ENCODE measurements around the gene USP5. TPM values are rescaled to one million over a fixed set of nuclear protein-coding genes. Genes with fewer than 3 reads are reported as not detected.
"Not testable (repeated sequence)": the region's sequence is repeated elsewhere in the genome, so short reads cannot be mapped to it uniquely, and the experiment has no call there.

USP5 gene
- total RNA-seq, 2 experiments from 2014 or later, result 115 to 123 TPM

DNA sequence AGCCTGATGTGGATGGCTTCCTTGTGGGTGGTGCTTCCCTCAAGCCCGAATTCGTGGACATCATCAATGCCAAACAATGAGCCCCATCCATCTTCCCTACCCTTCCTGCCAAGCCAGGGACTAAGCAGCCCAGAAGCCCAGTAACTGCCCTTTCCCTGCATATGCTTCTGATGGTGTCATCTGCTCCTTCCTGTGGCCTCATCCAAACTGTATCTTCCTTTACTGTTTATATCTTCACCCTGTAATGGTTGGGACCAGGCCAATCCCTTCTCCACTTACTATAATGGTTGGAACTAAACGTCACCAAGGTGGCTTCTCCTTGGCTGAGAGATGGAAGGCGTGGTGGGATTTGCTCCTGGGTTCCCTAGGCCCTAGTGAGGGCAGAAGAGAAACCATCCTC lies 18.4 kb downstream of the USP5 start:
- H3K27me3 Mint-ChIP-seq (ENCODE audit: low read depth); H3K4me3 Mint-ChIP-seq; H3K9me3 Mint-ChIP-seq; DNase-seq: not testable (repeated sequence)
- peaks cover 56% of the 10 kb centered on the region for H3K4me1 Mint-ChIP-seq (ENCODE audit: low read depth)
- intact Hi-C loops (cut with micrococcal nuclease), result loop anchor here (5.0 kb wide), 2 partner anchors 82 to 1157 kb away; partner anchors contain the start of gene PTPN6
- H3K36me3 Mint-ChIP-seq (ENCODE audit: low read depth), result peaks cover 41% of the 10 kb centered on the region
- CTCF ChIA-PET, result interaction anchor here (1.3 to 1.5 kb wide), 3 partner anchors 11 to 62 kb away, joined by 3 to 7 read pairs (median 4); no protein-coding TSS in a partner anchor
- peak overlapping the region; percentile 92 for H3K27ac Mint-ChIP-seq

DNA sequence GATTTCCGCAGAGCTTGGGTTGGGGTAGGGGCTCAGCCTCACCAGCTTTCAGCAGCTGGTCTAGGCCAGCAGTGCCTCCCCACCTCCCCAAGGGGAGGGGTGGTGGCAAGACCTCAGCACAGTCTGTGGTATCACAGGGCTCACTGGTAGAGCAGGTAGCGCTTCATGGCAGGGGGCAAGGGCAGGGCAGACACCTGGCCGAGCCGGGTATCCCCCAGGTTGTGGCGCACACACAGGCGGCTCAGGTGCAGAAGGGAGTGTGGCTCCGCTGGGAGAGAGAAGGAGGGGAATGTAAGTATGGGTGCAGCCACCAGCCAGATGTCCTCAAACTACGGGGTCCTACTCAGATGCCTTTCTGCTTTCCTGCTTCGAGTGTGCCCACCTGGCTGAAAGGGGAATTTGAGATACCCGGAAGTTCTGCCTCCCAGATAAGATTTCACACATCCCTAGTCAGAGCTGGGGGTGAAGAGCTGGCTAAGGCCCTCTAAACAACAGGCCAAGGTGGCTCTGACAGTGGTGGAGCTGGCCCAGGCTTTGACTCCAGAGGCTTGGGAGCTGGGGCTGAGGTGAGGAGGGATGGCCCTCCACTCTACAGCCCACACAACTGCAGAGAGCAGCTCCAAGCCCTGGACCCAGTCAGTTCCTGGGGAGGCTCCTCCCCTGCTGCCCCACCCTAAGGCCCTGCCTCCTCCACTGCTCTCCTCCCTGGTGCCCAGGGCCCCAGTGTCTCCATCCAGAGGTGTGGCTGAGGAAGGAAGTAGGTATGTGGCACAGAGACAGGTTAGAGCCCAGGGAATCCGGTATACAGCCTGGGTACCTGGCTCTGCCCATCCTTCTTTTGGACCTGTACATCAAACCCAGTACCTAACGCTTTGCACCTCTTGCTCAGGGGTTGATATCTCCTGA lies 19.4 kb downstream of the USP5 start:
- CTCF ChIA-PET, result interaction anchor here (0.6 to 3.8 kb wide), 15 partner anchors 11 to 420 kb away, joined by 3 to 33 read pairs (median 7); partner anchors contain the start of genes C12orf57, CDCA3, RNU7-1 and USP5
- Mint-ChIP-seq H3K4me1 (ENCODE audit: low read depth) (peaks cover 56% of the 10 kb centered on the region), H3K4me3 (peak overlapping the region; percentile 88), H3K27me3 (ENCODE audit: low read depth) (no peaks in the 10 kb centered on the region), H3K9me3 (no peaks in the 10 kb centered on the region), H3K36me3 (ENCODE audit: low read depth) (peaks cover 40% of the 10 kb centered on the region), H3K27ac (peak overlapping the region; percentile 81)
- intact Hi-C loops (cut with micrococcal nuclease), result loop anchor here (5.0 kb wide), 2 partner anchors 81 to 1156 kb away; partner anchors contain the start of gene PTPN6
- DNase-seq, result peak; percentile 51

DNA sequence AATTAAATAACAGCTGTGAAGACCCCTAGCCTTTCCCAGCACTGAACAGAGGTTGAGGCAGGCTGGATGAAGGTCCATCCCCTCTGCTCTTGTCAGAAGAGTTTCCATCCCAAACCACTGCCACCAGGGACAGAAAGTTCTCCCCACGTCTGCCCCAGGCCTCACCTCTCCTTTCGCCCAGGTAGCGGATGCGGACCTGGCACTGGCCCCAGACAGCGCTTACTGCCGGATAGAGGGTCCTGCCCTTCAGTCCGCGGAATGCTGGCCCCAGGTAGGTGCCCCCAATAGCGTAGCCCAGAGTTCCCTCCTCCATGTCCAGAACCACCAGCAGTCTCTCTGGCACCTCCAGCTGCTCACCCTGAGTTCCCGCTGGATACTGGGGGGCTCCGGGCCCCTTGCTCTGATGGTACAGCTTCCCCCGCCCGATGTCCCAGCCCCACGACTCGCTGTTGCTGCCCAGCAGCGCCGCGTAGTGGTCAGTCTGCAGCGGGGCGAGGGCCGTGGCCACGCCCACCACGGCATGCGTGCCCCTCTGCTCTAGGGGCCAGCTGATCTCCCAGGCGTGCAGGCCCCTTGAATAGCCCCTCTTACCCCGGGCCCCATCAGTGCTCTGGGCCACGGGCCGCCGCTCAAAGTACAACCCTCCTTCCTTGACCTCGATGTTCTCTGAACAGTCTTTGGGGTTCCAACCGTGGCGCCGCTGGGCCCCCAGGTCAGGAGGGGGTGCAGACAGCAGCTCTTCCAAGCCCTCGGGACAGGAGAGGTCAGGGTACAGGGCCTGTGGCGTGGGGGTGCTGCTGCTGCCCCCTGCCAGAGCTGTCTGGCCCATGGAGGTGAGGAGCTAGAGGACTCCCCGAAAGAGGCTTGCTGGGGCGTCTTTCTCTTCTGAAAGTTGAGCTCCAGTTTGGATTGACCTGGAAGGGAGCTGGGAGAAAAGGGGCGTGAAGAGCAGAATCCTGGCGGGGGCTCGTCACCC lies 20.4 kb downstream of the USP5 start:
- no peaks in the 10 kb centered on the region for H3K9me3 Mint-ChIP-seq
- intact Hi-C loops (cut with micrococcal nuclease), result loop anchor here (1.0 to 5.0 kb wide), 13 partner anchors 19 to 1155 kb away; partner anchors contain the start of genes EMG1, ENO2, LPCAT3 and LRRC23
- H3K27ac Mint-ChIP-seq, result peak overlapping the region; percentile 81
- peaks cover 44% of the 10 kb centered on the region for H3K36me3 Mint-ChIP-seq (ENCODE audit: low read depth)
- H3K4me1 Mint-ChIP-seq (ENCODE audit: low read depth), result peaks cover 47% of the 10 kb centered on the region
- CTCF ChIA-PET, result interaction anchor here (0.6 to 3.8 kb wide), 34 partner anchors 10 to 508 kb away, joined by 3 to 33 read pairs (median 4); partner anchors contain the start of genes C12orf57, CDCA3, COPS7A and ENO2
- peak overlapping the region; percentile 88 for H3K4me3 Mint-ChIP-seq
- peak; percentile 86 for DNase-seq
- H3K27me3 Mint-ChIP-seq (ENCODE audit: low read depth), result no peaks in the 10 kb centered on the region

DNA sequence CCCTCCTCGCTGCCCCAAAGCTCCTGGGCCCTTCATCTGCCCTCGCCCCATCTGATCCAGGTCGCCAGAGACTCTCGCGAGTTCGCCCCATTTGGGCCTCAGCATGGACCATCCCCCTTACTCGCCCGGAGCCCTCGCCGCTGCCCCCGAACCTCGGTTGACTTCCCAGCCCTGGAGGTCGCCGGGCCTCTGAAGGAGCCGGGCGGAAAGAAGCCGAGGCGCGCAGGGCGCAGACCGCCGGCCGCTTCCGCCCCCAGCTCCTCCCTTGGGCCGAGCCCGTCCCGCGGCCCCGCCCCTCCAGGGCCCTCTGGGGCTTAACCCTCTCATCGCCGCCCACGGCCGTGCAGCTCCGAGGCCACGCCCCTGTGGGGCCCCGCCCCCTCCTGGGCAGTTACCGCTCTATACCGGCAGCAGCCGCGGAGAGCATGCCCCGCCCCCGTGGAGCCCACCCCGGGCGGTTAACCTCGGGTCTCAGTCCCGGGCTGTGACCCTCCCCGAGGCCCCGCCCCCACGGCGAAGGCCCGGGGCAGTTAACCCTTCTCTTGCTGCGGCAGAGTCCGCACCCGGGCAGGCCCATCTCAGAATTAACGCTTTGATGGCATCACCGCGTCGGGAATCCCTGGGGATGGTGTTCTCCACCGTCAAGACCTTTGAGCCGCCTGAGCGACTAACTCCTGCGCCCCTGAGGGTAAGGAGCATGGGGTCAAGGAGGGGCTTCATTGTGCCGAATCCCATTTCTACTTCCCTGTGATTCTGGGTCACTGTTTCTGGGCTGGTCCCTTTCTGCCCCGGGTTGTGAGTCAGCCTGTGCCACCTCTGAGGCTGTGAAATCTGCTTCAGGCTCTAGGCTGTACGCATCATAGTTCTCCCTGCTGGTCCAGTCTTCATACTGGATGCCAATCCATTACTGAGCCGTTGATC lies 21.4 kb downstream of the USP5 start, which contains the start of gene SPSB2:
SPSB2 (minus strand) TSS at position 210 of the 921 bp plus-strand sequence. CDS start 402 bp downstream, outside the sequence.
- DNase-seq, result peak; percentile 99
- H3K4me3 Mint-ChIP-seq, result peak within 1 kb of the TSS; percentile 88
- peaks cover 39% of the 10 kb centered on the region for H3K36me3 Mint-ChIP-seq (ENCODE audit: low read depth)
- H3K27ac Mint-ChIP-seq, result peak within 1 kb of the TSS; percentile 81
- intact Hi-C loops (cut with micrococcal nuclease), result loop anchor here (1.0 to 5.0 kb wide), 13 partner anchors 18 to 1154 kb away; partner anchors contain the start of genes EMG1, ENO2, LPCAT3 and LRRC23
- H3K4me1 Mint-ChIP-seq (ENCODE audit: low read depth), result peaks cover 45% of the 10 kb centered on the region
- CTCF ChIA-PET, result interaction anchor here (0.6 to 3.8 kb wide), 30 partner anchors 9 to 335 kb away, joined by 3 to 33 read pairs (median 4); partner anchors contain the start of genes CDCA3, COPS7A, ENO2 and USP5
- no peaks in the 10 kb centered on the region for H3K27me3 Mint-ChIP-seq (ENCODE audit: low read depth)
- no peaks in the 10 kb centered on the region for H3K9me3 Mint-ChIP-seq

DNA sequence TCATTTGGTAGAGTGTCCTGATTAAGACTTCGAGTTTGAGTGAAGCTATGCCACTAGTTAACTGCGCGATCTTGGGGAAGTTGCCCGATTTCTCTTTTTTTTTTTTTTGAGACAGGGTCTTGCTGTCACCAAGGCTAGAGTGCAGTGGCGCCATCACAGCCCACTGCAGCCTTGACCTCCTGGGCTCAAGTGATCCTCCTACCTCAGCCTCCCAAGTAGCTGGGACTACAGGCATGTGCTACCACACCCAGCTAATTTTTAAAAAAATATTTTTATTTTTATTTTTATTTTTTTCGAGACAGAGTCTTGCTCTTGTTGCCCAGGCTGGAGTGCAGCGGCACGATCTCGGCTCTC lies 22.0 kb downstream of the USP5 start:
- H3K27me3 Mint-ChIP-seq (ENCODE audit: low read depth); H3K9me3 Mint-ChIP-seq; DNase-seq: not testable (repeated sequence)
- Mint-ChIP-seq H3K4me3 (peak overlapping the region; percentile 88), H3K36me3 (ENCODE audit: low read depth) (peaks cover 33% of the 10 kb centered on the region), H3K4me1 (ENCODE audit: low read depth) (peaks cover 40% of the 10 kb centered on the region), H3K27ac (peak overlapping the region; percentile 55)
- intact Hi-C loops (cut with micrococcal nuclease), result loop anchor here (5.0 kb wide), 2 partner anchors 78 to 1153 kb away; partner anchors contain the start of gene PTPN6
- CTCF ChIA-PET, result interaction anchor here (0.6 to 3.8 kb wide), 6 partner anchors 8 to 171 kb away, joined by 3 to 33 read pairs (median 8); no protein-coding TSS in a partner anchor

DNA sequence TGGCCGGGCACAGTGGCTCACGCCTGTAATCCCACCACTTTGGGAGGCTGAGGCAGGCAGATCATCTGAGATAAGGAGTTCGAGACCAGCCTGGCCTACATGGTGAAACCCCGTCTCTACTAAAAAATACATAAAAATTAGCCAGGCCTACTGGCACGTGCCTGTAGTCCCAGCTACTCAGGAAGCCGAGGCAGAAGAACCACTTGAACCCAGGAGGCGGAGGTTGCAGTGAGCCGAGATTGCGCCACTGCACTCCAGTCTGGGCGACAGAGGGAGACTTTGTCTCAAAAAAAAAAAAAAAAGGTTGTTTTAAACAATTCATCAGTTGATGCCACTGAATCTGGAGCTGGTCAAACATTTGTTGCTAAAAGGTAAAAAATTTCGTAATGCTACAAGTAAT lies 27.9 kb downstream of the USP5 start:
- CTCF ChIA-PET, result interaction anchor here (0.6 to 4.2 kb wide), 3 partner anchors 8 to 27 kb away, joined by 3 to 22 read pairs (median 4); partner anchors contain the start of gene SPSB2
- intact Hi-C loops (cut with micrococcal nuclease); H3K27ac Mint-ChIP-seq; H3K9me3 Mint-ChIP-seq; DNase-seq; H3K27me3 Mint-ChIP-seq (ENCODE audit: low read depth); H3K4me3 Mint-ChIP-seq; H3K4me1 Mint-ChIP-seq (ENCODE audit: low read depth): not testable (repeated sequence)
- peaks cover 11% of the 10 kb centered on the region for H3K36me3 Mint-ChIP-seq (ENCODE audit: low read depth)

DNA sequence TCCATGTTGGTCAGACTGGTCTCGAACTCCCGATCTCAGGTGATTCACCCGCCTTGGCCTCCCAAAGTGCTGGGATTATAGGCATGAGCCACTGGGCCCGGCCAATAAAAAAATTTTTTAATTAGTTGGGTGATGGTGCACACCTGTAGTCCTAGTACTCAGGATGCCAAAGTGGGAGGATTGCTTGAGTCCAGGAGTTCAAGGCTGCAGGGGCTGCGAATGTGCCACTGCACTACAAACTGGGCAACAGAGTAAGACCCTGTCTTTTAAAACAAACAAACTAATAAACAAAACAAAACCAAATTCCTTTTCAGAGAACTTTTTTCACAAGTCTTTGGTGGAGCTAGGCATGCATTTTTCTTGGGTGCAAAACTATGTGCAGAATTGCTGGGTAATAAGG lies 31.3 kb downstream of the USP5 start:
- H3K27me3 Mint-ChIP-seq (ENCODE audit: low read depth), result no peaks in the 10 kb centered on the region
- no peak overlapping the region for H3K4me3 Mint-ChIP-seq
- H3K9me3 Mint-ChIP-seq, result no peaks in the 10 kb centered on the region
- CTCF ChIA-PET, result interaction anchor here (1.3 to 4.2 kb wide), 2 partner anchors 11 to 14 kb away, joined by 3 to 22 read pairs; partner anchors contain the start of gene SPSB2
- peaks cover 1% of the 10 kb centered on the region for H3K4me1 Mint-ChIP-seq (ENCODE audit: low read depth)
- peaks cover 6% of the 10 kb centered on the region for H3K36me3 Mint-ChIP-seq (ENCODE audit: low read depth)
- H3K27ac Mint-ChIP-seq, result no peak overlapping the region
- DNase-seq, result no peak
- intact Hi-C loops (cut with micrococcal nuclease), result no loop called here

DNA sequence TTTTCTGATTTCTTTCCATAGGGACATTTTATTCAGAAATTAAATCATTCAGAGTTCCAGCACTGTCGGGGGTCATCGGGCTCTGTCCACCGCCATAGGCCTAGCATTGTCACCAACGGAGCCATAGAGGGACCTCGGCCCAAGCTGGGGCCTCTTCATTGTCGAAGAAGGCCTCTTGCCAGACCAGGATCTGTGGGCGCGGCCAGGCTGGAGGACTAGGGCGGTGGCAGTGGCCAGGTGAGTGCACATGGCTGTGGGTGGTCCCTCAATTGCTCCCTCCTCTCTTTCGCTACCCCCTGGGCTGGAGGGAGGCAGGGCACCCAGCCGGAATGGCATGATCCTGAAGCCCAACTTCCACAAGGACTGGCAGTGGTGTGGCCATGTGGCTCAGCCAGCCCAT lies 31.7 kb downstream of the USP5 start:
- CTCF ChIA-PET, result interaction anchor here (1.3 to 4.2 kb wide), 2 partner anchors 11 to 14 kb away, joined by 3 to 22 read pairs; partner anchors contain the start of gene SPSB2
- intact Hi-C loops (cut with micrococcal nuclease), result no loop called here
- DNase-seq, result no peak

DNA sequence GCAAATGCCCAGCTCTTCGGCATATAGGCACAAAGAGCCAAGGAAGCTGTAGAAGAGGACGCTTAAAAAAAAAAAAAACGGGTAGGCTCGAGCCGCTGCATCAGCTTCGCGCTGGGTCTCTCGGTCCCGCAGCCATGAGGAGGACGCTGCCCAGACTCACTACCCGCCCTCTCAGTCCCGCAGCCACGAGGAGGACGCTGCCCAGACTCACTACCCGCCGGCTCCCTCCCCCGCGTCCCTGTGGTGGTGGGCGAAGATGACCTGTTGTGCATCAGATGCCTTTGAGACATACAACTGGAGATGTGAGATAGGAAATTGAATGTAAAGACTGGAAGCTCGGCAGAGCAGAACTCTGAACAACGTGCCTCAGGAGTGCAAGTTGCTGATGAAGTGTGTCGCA lies 32.6 kb downstream of the USP5 start:
- CTCF ChIA-PET, result no interaction called here
- H3K4me3 Mint-ChIP-seq, result no peak overlapping the region
- DNase-seq, result no peak
- no peaks in the 10 kb centered on the region for H3K4me1 Mint-ChIP-seq (ENCODE audit: low read depth)
- no peaks in the 10 kb centered on the region for H3K9me3 Mint-ChIP-seq
- no peak overlapping the region for H3K27ac Mint-ChIP-seq
- intact Hi-C loops (cut with micrococcal nuclease), result no loop called here
- no peaks in the 10 kb centered on the region for H3K27me3 Mint-ChIP-seq (ENCODE audit: low read depth)
- H3K36me3 Mint-ChIP-seq (ENCODE audit: low read depth), result peaks cover 6% of the 10 kb centered on the region

More for the DNA sequence above, 31.7 kb downstream of the USP5 start:
- no peaks in the 10 kb centered on the region for H3K27me3 Mint-ChIP-seq (ENCODE audit: low read depth)
- peaks cover 6% of the 10 kb centered on the region for H3K36me3 Mint-ChIP-seq (ENCODE audit: low read depth)
- no peaks in the 10 kb centered on the region for H3K9me3 Mint-ChIP-seq
- H3K4me1 Mint-ChIP-seq (ENCODE audit: low read depth), result peaks cover 1% of the 10 kb centered on the region
- H3K4me3 Mint-ChIP-seq, result no peak overlapping the region
- no peak overlapping the region for H3K27ac Mint-ChIP-seq

DNA sequence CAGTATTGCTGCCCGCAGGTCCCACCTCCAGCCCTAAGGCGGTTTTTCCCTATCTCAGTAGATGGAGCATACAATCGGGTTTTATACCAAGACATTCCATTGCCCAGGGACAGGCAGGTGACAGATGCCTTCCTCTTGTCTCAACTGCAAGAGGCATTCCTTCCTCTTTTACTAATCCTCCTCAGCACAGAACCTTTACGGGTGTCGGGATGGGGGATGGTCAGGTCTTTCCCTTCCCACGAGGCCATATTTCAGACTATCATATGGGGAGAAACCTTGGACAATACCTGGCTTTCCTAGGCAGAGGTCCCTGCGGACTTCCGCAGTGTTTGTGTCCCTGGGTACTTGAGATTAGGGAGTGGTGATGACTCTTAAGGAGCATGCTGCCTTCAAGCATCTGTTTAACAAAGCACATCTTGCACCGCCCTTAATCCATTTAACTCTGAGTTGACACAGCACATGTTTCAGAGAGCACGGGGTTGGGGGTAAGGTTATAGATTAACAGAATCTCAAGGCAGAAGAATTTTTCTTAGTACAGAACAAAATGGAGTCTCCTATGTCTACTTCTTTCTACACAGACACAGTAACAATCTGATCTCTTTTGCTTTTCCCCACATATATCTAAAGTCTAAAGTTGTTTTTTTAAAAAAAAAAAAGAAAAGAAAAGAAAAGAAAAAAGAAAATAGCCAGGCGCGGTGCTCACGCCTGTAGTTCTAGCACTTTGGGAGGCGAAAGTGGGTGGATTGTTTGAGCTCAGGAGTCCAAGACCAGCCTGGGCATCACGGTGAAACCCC lies 34.5 kb downstream of the USP5 start:
- H3K27ac Mint-ChIP-seq; H3K27me3 Mint-ChIP-seq (ENCODE audit: low read depth); DNase-seq; H3K4me3 Mint-ChIP-seq; intact Hi-C loops (cut with micrococcal nuclease); H3K9me3 Mint-ChIP-seq; H3K4me1 Mint-ChIP-seq (ENCODE audit: low read depth); H3K36me3 Mint-ChIP-seq (ENCODE audit: low read depth): not testable (repeated sequence)
- CTCF ChIA-PET, result interaction anchor here (1.5 kb wide), 1 partner anchor 17 kb away, joined by 4 read pairs; no protein-coding TSS in a partner anchor

Measured in activated naive CD4-positive, alpha-beta T cell treated with anti-CD3 and anti-CD28 coated beads for 36 hours (primary cell).